Measurements from ENCODE around the gene KCNQ1OT1.

KCNQ1OT1 gene

GRCh38 chr11:2662024-2662312, 37.8 kb downstream of the KCNQ1OT1 start:
- TF ChIP-seq, protein P1, sequence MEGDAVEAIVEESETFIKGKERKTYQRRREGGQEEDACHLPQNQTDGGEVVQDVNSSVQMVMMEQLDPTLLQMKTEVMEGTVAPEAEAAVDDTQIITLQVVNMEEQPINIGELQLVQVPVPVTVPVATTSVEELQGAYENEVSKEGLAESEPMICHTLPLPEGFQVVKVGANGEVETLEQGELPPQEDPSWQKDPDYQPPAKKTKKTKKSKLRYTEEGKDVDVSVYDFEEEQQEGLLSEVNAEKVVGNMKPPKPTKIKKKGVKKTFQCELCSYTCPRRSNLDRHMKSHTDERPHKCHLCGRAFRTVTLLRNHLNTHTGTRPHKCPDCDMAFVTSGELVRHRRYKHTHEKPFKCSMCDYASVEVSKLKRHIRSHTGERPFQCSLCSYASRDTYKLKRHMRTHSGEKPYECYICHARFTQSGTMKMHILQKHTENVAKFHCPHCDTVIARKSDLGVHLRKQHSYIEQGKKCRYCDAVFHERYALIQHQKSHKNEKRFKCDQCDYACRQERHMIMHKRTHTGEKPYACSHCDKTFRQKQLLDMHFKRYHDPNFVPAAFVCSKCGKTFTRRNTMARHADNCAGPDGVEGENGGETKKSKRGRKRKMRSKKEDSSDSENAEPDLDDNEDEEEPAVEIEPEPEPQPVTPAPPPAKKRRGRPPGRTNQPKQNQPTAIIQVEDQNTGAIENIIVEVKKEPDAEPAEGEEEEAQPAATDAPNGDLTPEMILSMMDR (IDR thresholded peaks at IDR 0.05): no peak
- intact Hi-C loops (cut with DNase I; ENCODE audit: low total_unique reads): no loop called here
- no peaks in the 10 kb centered on the region for H3K4me1 ChIP-seq
- DNase-seq: no peak
- no peaks in the 10 kb centered on the region for H3K36me3 ChIP-seq
- H3K27ac ChIP-seq: no peak overlapping the region
- no peaks in the 10 kb centered on the region for H3K27me3 ChIP-seq
- peaks cover 0 to 46% (median 16%) of the 10 kb centered on the region in 3 donors for H3K9me3 ChIP-seq
- no peak overlapping the region for H3K4me3 ChIP-seq

- no peak for DNase-seq
- Histone ChIP-seq H3K27me3 (no peaks in the 10 kb centered on the region), H3K27ac (no peak overlapping the region), H3K4me1 (no peaks in the 10 kb centered on the region), H3K4me3 (no peak overlapping the region), H3K36me3 (no peaks in the 10 kb centered on the region), H3K9me3 (peaks cover 0 to 48% (median 16%) of the 10 kb centered on the region in 3 donors)
- intact Hi-C loops (cut with DNase I; ENCODE audit: low total_unique reads): no loop called here
- TF ChIP-seq, protein P1 (IDR thresholded peaks at IDR 0.05): no peak
These were observed 38.4 kb downstream of the KCNQ1OT1 start for GRCh38 chr11:2661173-2662023.

DNA sequence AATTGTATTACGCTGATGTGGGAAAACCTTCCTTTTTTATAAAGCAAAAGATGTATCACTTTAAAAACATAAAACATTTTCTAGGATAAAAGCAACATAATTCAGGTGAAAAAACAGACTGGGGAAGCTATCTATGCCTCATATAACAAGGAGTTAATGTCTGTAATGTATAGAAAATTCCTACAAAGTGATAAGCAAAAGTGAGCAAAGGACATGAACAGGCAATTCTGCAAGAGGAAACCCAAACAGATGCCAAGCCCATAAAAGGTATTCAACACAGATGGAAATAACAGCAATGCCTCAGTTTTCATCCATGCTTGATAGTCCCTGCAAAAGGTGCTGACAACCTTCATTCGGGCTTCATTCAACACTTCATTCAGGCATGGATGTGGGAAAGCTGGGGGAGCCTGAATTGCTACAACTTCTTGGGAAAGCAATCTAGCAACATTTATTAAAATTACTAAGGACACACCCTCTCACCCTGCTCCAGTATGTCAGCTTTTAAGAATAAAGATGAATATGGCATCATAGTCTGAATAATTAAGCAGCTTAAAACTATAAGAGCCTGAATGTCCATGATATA, 39.3 kb downstream of the KCNQ1OT1 start:
- no peaks in the 10 kb centered on the region for H3K4me1 ChIP-seq
- no peak overlapping the region for H3K4me3 ChIP-seq
- intact Hi-C loops (cut with DNase I; ENCODE audit: low total_unique reads): no loop called here
- no peak overlapping the region for H3K27ac ChIP-seq
- TF ChIP-seq, protein P1 (IDR thresholded peaks at IDR 0.05): no peak
- H3K36me3 ChIP-seq: no peaks in the 10 kb centered on the region
- DNase-seq: no peak
- H3K27me3 ChIP-seq: no peaks in the 10 kb centered on the region
- H3K9me3 ChIP-seq: peaks cover 0 to 55% (median 16%) of the 10 kb centered on the region in 3 donors

DNA sequence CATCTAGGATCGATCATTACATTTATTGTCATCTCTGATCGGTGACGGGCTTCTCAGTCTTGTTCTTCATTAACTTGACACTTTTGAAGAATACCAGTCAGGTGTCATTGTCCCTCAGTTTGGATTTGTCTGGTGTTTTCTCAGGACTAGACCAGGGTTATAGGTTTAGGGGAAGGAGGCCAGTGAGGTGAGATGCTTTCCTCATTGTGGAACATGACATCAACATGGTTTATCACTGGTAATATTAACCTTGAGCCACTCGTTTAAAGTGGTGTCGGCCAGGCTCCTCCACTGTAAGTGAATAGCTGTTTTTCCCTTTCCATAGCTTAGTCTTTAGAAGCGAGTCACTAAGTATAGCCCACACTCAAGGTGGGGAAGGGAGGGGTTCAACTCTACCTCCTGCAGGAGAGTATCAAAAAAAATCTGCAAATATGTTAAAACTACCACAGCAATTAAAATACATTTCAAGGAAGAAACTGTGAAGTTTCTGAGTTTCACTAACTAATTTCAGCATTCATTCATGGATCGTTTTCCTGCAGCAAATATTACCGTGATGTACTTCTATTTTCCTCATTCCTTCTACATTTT, 42.0 kb downstream of the KCNQ1OT1 start:
- TF ChIP-seq, protein P1 (IDR thresholded peaks at IDR 0.05): no peak
- H3K4me1 ChIP-seq: no peaks in the 10 kb centered on the region
- H3K27ac ChIP-seq: no peak overlapping the region
- no peak overlapping the region for H3K4me3 ChIP-seq
- H3K36me3 ChIP-seq: no peaks in the 10 kb centered on the region
- peaks cover 2 to 76% (median 22%) of the 10 kb centered on the region in 3 donors for H3K9me3 ChIP-seq
- intact Hi-C loops (cut with DNase I; ENCODE audit: low total_unique reads): no loop called here
- no peak for DNase-seq
- peaks cover 0 to 2% of the 10 kb centered on the region in 2 donors for H3K27me3 ChIP-seq

DNA sequence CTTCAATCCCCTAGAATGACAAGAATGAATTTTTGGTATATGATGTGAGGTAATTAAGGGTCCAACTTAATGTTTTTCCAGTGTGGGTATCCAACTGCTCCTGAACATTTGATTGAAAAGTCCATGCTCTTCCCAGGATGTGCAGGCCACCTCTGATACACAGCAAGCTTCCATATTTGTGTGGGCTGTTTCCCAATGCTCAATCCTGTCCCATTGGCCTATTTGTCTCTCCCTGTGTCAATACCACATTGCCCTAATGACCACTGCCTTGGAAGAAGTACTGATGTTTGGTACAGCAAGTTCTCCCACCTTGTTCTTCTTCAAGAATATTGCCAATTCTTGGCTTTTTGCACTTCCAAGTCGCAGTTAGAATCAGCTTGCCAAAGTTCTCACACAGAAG, 42.9 kb downstream of the KCNQ1OT1 start:
- Histone ChIP-seq H3K4me1 (no peaks in the 10 kb centered on the region), H3K27ac (no peak overlapping the region), H3K4me3 (no peak overlapping the region), H3K27me3 (peaks cover 0 to 2% of the 10 kb centered on the region in 2 donors), H3K36me3 (no peaks in the 10 kb centered on the region), H3K9me3 (peaks cover 2 to 77% (median 16%) of the 10 kb centered on the region in 3 donors)
- intact Hi-C loops (cut with DNase I; ENCODE audit: low total_unique reads): no loop called here
- TF ChIP-seq, protein P1 (IDR thresholded peaks at IDR 0.05): no peak
- DNase-seq: no peak
